Common myeloid progenitor, CD34-positive (primary cell): ENCODE data around the gene PCARE.

Experiments used
- CTCF ChIA-PET: fragments of 350-600 bp; sonication (Branson Sonifier 250); formaldehyde crosslinking; loops from one replicate; lab custom pipeline; 2021; ENCODE audit warnings: antibody characterized with exemption; lab: Charles Lee
- POLR2A ChIA-PET: fragments of 350-600 bp; sonication (Branson Sonifier 250); formaldehyde crosslinking; loops from one replicate; lab custom pipeline; 2021; ENCODE audit warnings: antibody characterized with exemption; lab: Charles Lee
- DNase-seq, 3 donors: peaks; one replicate each; pipeline versions ENCODE4 v3.0.0 to v3.0.0-alpha.2; 2013
- H3K27ac ChIP-seq, 2 experiments: 1 replicate in 1 of 2; 2 replicates in 1 of 2; pipeline ENCODE4 v1.7.0; 2013; ENCODE audit warnings: inconsistent platforms in 2 of 2, low read length in 2 of 2, mild to moderate bottlenecking in 2 of 2, low read depth in 1 of 2, moderate library complexity in 1 of 2; ENCODE audit not compliant: severe bottlenecking in 2 of 2, insufficient read depth in 1 of 2, poor library complexity in 1 of 2
- H3K27me3 ChIP-seq, 5 experiments: replicated peaks in 2 of 5; 1 replicate in 3 of 5; 2 replicates in 2 of 5; pipeline versions ENCODE4 v1.6.1 to v1.7.0; 2013; ENCODE audit warnings: low read length in 4 of 5, mild to moderate bottlenecking in 2 of 5, moderate library complexity in 2 of 5, inconsistent platforms in 1 of 5; ENCODE audit not compliant: insufficient read depth in 5 of 5, control insufficient read depth in 4 of 5
- H3K36me3 ChIP-seq, 4 experiments: 1 replicate in 2 of 4; 2 replicates in 2 of 4; pipeline versions ENCODE4 v1.6.1 to v1.7.0; 2013; ENCODE audit warnings: low read length in 3 of 4, control low read depth in 1 of 4, mild to moderate bottlenecking in 1 of 4; ENCODE audit not compliant: control insufficient read depth in 4 of 4, insufficient read depth in 4 of 4
- H3K4me1 ChIP-seq, 4 experiments: 1 replicate in 3 of 4; 2 replicates in 1 of 4; pipeline versions ENCODE4 v1.6.1 to v1.7.1; 2013; ENCODE audit warnings: low read length in 3 of 4, mild to moderate bottlenecking in 3 of 4, control low read depth in 1 of 4, inconsistent platforms in 1 of 4, moderate library complexity in 1 of 4; ENCODE audit not compliant: control insufficient read depth in 4 of 4, insufficient read depth in 4 of 4; ENCODE audit errors: control extremely low read depth in 1 of 4
- H3K4me3 ChIP-seq, 7 experiments: 1 replicate in 4 of 7; 2 replicates in 3 of 7; pipeline versions ENCODE4 v1.5.1 to v1.7.0; 2013; ENCODE audit warnings: mild to moderate bottlenecking in 7 of 7, low read length in 6 of 7, moderate library complexity in 6 of 7, inconsistent platforms in 2 of 7, low read depth in 2 of 7, control low read depth in 1 of 7; ENCODE audit not compliant: insufficient read depth in 4 of 7, control insufficient read depth in 1 of 7; ENCODE audit errors: extremely low read depth in 1 of 7
- H3K9me3 ChIP-seq, 5 experiments: 1 replicate in 4 of 5; 2 replicates in 1 of 5; pipeline versions ENCODE4 v1.6.1 to v1.7.1; 2013; ENCODE audit warnings: low read length in 4 of 5, mild to moderate bottlenecking in 2 of 5, inconsistent platforms in 1 of 5, low read depth in 1 of 5, moderate library complexity in 1 of 5; ENCODE audit not compliant: control insufficient read depth in 4 of 5, insufficient read depth in 2 of 5; ENCODE audit errors: control extremely low read depth in 1 of 5
- WGBS: methylation state at CpG from one replicate; pipeline ENCODE4 v1.1.5; 2013; ENCODE audit not compliant: insufficient coverage; 5-methylcytosine and 5-hydroxymethylcytosine counted together

Gene PCARE

DNA sequence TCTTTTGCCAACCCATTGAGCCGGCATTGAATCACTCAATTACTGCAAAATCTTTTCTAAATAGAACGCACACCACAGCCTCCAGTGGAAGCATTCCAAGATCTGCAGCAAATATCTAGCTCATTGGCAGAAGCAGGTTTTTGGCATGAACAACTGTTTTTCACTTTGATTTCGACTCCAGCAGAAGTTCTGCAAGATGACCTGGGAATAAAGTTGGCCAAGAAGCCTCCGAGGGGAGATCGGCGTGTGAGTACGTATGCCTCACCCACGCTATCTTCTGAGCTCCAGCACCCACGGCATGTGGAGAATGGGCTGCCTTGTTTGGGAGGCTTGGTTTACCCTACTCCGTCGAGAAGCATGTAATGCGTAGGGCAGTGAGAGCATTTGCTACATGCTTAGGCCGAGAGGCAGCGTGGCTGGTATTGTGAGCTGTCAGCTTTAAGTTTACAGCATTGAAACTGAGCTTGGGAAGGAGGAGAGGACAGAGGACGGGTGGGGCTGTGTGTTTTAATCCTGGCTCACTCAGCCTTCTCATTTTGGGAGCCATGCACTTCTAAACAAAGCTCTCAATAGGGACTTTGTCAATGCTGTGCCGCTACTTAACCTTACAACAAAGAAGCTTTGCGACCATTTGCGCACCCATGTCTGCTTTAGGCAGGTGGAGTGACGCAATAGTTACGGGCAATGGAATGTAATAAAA is 10.5 kb downstream of the PCARE start:
- POLR2A ChIA-PET = no interaction called here
- H3K4me1 ChIP-seq = no peaks in the 10 kb centered on the region
- DNase-seq = no peak
- no peak overlapping the region for H3K4me3 ChIP-seq
- no peak overlapping the region for H3K27ac ChIP-seq
- no peaks in the 10 kb centered on the region for H3K9me3 ChIP-seq
- H3K27me3 ChIP-seq = no peaks in the 10 kb centered on the region
- 95% methylated on average over 18 of the region's 20 CpGs for WGBS
- H3K36me3 ChIP-seq = no peaks in the 10 kb centered on the region
- CTCF ChIA-PET = no interaction called here

DNA sequence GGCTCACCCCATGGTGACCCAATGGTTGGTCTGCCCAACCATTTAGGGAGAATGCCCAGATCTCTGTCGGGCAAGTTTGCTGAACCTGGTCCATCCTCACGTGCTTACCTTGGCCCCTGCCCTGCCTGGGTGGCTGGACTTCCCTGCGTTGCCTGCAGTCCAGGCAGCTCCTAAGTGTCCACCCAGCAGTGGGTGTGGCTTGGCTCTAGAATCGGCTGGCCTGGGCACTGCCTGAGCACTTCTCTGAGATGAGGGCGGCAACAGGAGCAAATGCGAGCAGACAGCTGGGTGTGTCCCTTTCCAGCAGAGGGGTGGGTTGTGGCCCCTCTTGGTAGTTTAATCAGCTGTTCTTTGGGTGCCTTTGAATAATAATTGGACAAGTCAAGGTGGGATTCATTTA is 11.3 kb downstream of the PCARE start:
- ChIA-PET POLR2A (no interaction called here), CTCF (interaction anchor here (1.4 kb wide), 1 partner anchor 20 kb away, joined by 3 read pairs; no protein-coding TSS in a partner anchor)
- H3K9me3 ChIP-seq = no peaks in the 10 kb centered on the region
- no peaks in the 10 kb centered on the region for H3K27me3 ChIP-seq
- 95% methylated on average over 4 of the region's 6 CpGs for WGBS
- no peak overlapping the region for H3K27ac ChIP-seq
- no peaks in the 10 kb centered on the region for H3K4me1 ChIP-seq
- no peaks in the 10 kb centered on the region for H3K36me3 ChIP-seq
- no peak overlapping the region for H3K4me3 ChIP-seq
- DNase-seq = no peak

DNA sequence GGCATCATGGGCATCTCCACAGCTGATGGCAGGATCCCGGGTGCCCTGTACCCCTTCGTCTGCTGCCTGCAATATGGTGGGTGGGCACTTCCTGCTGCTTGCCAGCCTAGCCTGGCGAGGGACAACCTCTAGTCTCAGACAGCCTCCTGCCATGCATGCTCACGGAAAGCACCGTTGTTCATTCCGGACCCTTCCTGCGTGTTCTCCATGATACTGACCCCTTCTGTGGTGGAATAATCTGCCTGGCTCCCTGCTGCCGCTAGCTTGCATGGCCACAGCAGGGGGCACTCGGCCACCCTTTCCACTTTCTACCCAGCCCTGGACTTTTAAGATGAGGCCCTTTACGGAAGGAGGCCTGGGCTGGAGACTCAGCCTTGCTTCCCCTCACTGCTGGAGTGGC is 12.0 kb downstream of the PCARE start:
- no peak overlapping the region for H3K27ac ChIP-seq
- H3K27me3 ChIP-seq = no peaks in the 10 kb centered on the region
- H3K4me1 ChIP-seq = no peaks in the 10 kb centered on the region
- no peak overlapping the region for H3K4me3 ChIP-seq
- no peaks in the 10 kb centered on the region for H3K36me3 ChIP-seq
- no peak for DNase-seq
- CTCF ChIA-PET = interaction anchor here (1.4 kb wide), 1 partner anchor 19 kb away, joined by 3 read pairs; no protein-coding TSS in a partner anchor
- H3K9me3 ChIP-seq = no peaks in the 10 kb centered on the region
- POLR2A ChIA-PET = no interaction called here
- WGBS = 97% methylated on average over 8 of the region's 10 CpGs

DNA sequence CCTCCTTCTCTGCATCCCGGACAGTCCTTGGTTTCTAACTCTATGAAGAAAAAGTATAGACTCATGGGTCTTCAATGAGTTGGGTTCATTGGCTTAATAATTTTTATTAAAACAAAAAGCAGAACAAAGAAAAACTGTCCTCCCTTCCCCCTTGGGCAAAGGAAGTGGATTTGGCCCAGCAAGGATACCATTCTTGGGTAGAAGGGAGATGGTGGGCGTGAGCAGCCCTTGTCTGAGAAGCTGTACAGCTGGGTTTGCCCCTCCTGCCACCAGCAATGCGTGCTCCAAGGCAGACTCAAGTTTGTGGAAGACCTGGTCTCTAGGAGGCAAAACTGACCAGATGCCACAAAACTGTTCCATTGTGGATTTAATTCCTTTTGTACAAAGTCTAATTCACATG is 12.7 kb downstream of the PCARE start:
- DNase-seq = no peak
- Histone ChIP-seq H3K9me3 (no peaks in the 10 kb centered on the region), H3K4me1 (no peaks in the 10 kb centered on the region), H3K27ac (no peak overlapping the region), H3K4me3 (no peak overlapping the region), H3K36me3 (no peaks in the 10 kb centered on the region), H3K27me3 (no peaks in the 10 kb centered on the region)
- ChIA-PET POLR2A (no interaction called here), CTCF (interaction anchor here (0.6 to 1.4 kb wide), 2 partner anchors 18 to 93 kb away, joined by 3 read pairs; no protein-coding TSS in a partner anchor)
- WGBS = no CpG with 5 or more reads among the region's 3 CpGs

DNA sequence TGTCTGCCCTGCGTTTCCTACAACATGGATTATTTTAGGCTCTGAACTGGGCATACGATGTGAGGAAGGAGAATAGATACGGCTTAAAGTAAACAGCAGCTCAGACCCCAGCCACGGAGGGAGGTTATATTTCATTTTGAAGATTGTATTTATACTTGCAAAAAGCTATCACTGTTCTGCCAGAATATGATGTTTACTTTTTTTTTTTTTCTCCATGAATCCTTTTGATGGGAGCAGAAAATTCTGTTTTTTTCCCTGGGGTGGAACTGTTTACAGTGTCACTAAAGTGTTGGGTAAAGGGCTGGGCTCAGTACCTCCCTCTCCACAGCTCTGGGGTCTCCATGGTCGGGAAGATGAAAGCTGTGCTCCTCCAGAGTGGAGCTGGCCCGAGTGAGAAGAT is 13.1 kb downstream of the PCARE start:
- H3K4me3 ChIP-seq = no peak overlapping the region
- no peak for DNase-seq
- no peaks in the 10 kb centered on the region for H3K9me3 ChIP-seq
- H3K27me3 ChIP-seq = no peaks in the 10 kb centered on the region
- no peaks in the 10 kb centered on the region for H3K36me3 ChIP-seq
- no peak overlapping the region for H3K27ac ChIP-seq
- WGBS = 96% methylated on average over 2 of the region's 6 CpGs
- POLR2A ChIA-PET = no interaction called here
- CTCF ChIA-PET = interaction anchor here (0.6 kb wide), 1 partner anchor 94 kb away, joined by 3 read pairs; no protein-coding TSS in a partner anchor
- H3K4me1 ChIP-seq = no peaks in the 10 kb centered on the region

DNA sequence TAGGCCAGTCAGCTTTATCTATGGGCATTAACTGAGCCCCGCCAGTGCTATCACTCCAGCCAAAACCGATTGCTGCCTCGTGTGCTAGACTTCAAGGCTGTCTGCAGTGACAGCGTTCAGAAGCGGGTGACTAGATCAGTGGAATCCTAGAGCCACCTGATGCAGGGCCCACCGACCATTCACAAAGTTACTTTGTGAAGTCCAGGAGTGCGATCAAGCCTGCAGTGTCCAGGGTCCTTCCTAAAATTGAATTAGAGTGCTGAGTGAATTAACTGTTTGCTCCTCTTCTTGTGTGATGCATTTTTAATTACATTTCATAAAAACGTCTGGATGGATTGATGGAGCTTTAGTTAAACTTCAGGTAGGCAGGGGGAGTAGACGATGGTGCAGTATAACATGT is 13.9 kb downstream of the PCARE start:
- Histone ChIP-seq H3K36me3 (no peaks in the 10 kb centered on the region), H3K4me1 (no peaks in the 10 kb centered on the region), H3K27ac (no peak overlapping the region), H3K4me3 (no peak overlapping the region), H3K27me3 (no peaks in the 10 kb centered on the region), H3K9me3 (no peaks in the 10 kb centered on the region)
- WGBS = 85% methylated on average over 7 of the region's 9 CpGs
- ChIA-PET CTCF (no interaction called here), POLR2A (no interaction called here)
- DNase-seq = no peak

DNA sequence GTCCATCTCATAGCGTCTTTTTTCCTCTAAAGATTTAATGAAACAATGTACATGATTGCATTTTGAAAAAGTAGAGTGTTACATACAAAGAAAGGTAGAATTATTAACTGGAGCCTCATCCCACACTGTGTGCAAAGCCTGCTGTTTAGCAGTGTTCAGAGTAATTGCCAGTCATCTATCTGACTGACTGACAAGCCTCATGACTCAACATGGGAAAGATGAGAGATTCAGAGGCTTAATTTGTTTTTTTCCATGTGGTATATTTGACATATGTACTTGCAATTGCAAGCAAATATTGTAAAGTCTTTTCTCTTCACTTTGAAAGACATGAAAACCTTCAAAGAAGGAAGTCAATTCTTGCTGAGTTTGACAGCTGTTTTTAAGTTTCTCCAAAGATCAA is 14.7 kb downstream of the PCARE start:
- no peaks in the 10 kb centered on the region for H3K4me1 ChIP-seq
- H3K36me3 ChIP-seq = no peaks in the 10 kb centered on the region
- no CpG with 5 or more reads among the region's 1 CpG for WGBS
- CTCF ChIA-PET = no interaction called here
- H3K4me3 ChIP-seq = no peak overlapping the region
- DNase-seq = no peak
- no peaks in the 10 kb centered on the region for H3K9me3 ChIP-seq
- POLR2A ChIA-PET = no interaction called here
- no peaks in the 10 kb centered on the region for H3K27me3 ChIP-seq
- no peak overlapping the region for H3K27ac ChIP-seq
